HepG2 (cell line): ENCODE results near the gene TAF6L. TPM values are rescaled to one million over a fixed set of nuclear protein-coding genes. Genes with fewer than 3 reads are reported as not detected.

Source experiments
- ATM ChIP-seq: fragments of 450-650 bp; IDR thresholded peaks from 2 replicates; pipeline ENCODE4 v1.7.1; 2017; ENCODE audit warnings: mild to moderate bottlenecking, borderline replicate concordance
- FOXC1 ChIP-seq: sonication (generic); formaldehyde crosslinking; IDR thresholded peaks from 2 replicates; pipeline ENCODE4 v1.8.0; 2022; ENCODE audit warnings: mild to moderate bottlenecking, missing genetic modification reagents, borderline replicate concordance
- GPN1 ChIP-seq: sonication (generic); formaldehyde crosslinking; IDR thresholded peaks from 2 replicates; pipeline ENCODE4 v1.5.1; 2020; ENCODE audit warnings: missing genetic modification reagents, borderline replicate concordance
- GTF2F1 ChIP-seq: fragments of 150-350 bp; IDR thresholded peaks from 2 replicates; pipeline ENCODE4 v1.6.1; 2014; ENCODE audit warnings: low read length
- HHEX ChIP-seq: IDR thresholded peaks from 2 replicates; pipeline ENCODE4 v1.6.1; 2016; ENCODE audit warnings: control low read depth
- ISX ChIP-seq: sonication (generic); formaldehyde crosslinking; conservative IDR thresholded peaks from 2 replicates; pipeline ENCODE4 v1.5.0; 2020; ENCODE audit warnings: missing genetic modification reagents
- JUNB ChIP-seq: sonication (generic); formaldehyde crosslinking; IDR thresholded peaks from 2 replicates; pipeline ENCODE4 v1.8.0; 2022; ENCODE audit warnings: missing genetic modification reagents, mild to moderate bottlenecking, borderline replicate concordance
- KLF12 ChIP-seq: sonication (generic); formaldehyde crosslinking; IDR thresholded peaks from 2 replicates; pipeline ENCODE4 v1.4.0; 2020; ENCODE audit warnings: missing genetic modification reagents, borderline replicate concordance
- MAF1 ChIP-seq: sonication (generic); formaldehyde crosslinking; IDR thresholded peaks from 2 replicates; pipeline ENCODE4 v1.5.0; 2020; ENCODE audit warnings: missing genetic modification reagents, borderline replicate concordance
- MAFG ChIP-seq: sonication (generic); formaldehyde crosslinking; IDR thresholded peaks from 2 replicates; pipeline ENCODE4 v1.5.1; 2020; ENCODE audit warnings: mild to moderate bottlenecking, missing genetic modification reagents
- MBD4 ChIP-seq: IDR thresholded peaks from 2 replicates; pipeline ENCODE4 v1.6.1; 2012; ENCODE audit warnings: low read length, inconsistent platforms, borderline replicate concordance
- PCBP2 ChIP-seq: fragments of 200-400 bp; formaldehyde crosslinking; optimal IDR thresholded peaks from 2 replicates; pipeline ENCODE3; 2018; ENCODE audit warnings: low read length, low read depth; ENCODE audit not compliant: poor library complexity, severe bottlenecking
- SMARCC2 ChIP-seq: fragments of 450-650 bp; IDR thresholded peaks from 2 replicates; pipeline ENCODE4 v1.6.1; 2017; ENCODE audit warnings: antibody characterized with exemption, mild to moderate bottlenecking
- SNAPC4 ChIP-seq: sonication (generic); formaldehyde crosslinking; IDR thresholded peaks from 2 replicates; pipeline ENCODE4 v1.4.0; 2020; ENCODE audit warnings: mild to moderate bottlenecking, missing genetic modification reagents
- TOE1 ChIP-seq: sonication (generic); formaldehyde crosslinking; IDR thresholded peaks from 2 replicates; pipeline ENCODE4 v1.4.0; 2020; ENCODE audit warnings: mild to moderate bottlenecking, missing genetic modification reagents
- TP53 ChIP-seq: sonication (generic); formaldehyde crosslinking; conservative IDR thresholded peaks from 2 replicates; pipeline ENCODE4 v1.4.0; 2020; ENCODE audit warnings: missing genetic modification reagents
- TRIM24 ChIP-seq: sonication (generic); formaldehyde crosslinking; IDR thresholded peaks from 2 replicates; pipeline ENCODE4 v1.8.0; 2022; ENCODE audit warnings: mild to moderate bottlenecking, missing genetic modification reagents
- ZFP37 ChIP-seq: sonication (generic); formaldehyde crosslinking; IDR thresholded peaks from 2 replicates; pipeline ENCODE4 v1.4.0; 2020; ENCODE audit warnings: missing genetic modification reagents, borderline replicate concordance
- ZFP90 ChIP-seq: sonication (generic); formaldehyde crosslinking; IDR thresholded peaks from 2 replicates; pipeline ENCODE4 v1.8.0; 2022; ENCODE audit warnings: missing genetic modification reagents, mild to moderate bottlenecking, inconsistent platforms, borderline replicate concordance
- ZNF335 ChIP-seq: sonication (generic); formaldehyde crosslinking; IDR thresholded peaks from 2 replicates; pipeline ENCODE4 v1.4.0; 2020; ENCODE audit warnings: missing genetic modification reagents
- ZNF512B ChIP-seq: sonication (generic); formaldehyde crosslinking; IDR thresholded peaks from 2 replicates; pipeline ENCODE4 v1.5.1; 2020; ENCODE audit warnings: missing genetic modification reagents, mild to moderate bottlenecking, borderline replicate concordance
- ZNF549 ChIP-seq: sonication (generic); formaldehyde crosslinking; IDR thresholded peaks from 2 replicates; pipeline ENCODE4 v1.5.0; 2020; ENCODE audit warnings: missing genetic modification reagents
- ZNF788 ChIP-seq: sonication (generic); formaldehyde crosslinking; IDR thresholded peaks from 2 replicates; pipeline ENCODE4 v1.5.0; 2020; ENCODE audit warnings: mild to moderate bottlenecking, missing genetic modification reagents, borderline replicate concordance
- ZNF841 ChIP-seq: sonication (generic); formaldehyde crosslinking; IDR thresholded peaks from 2 replicates; pipeline ENCODE4 v1.8.1; 2023; ENCODE audit warnings: missing genetic modification reagents, borderline replicate concordance
- polyA plus RNA-seq, 8 experiments: library from polyadenylated mRNA; depleted of rRNA in 3 of 8; stranded (reverse) in 7 of 8; unstranded in 1 of 8; fragments of >200 nt; fragmentation: Illumina TruSeq in 4 of 8; extraction: Trizol in 4 of 8; gene quantifications; 2 replicates each; pipeline versions ENCODE4 v1.2.1 to v1.2.3, GENCODE V29; 2011 to 2016; ENCODE audit warnings: low read depth in 4 of 8, missing spikeins in 1 of 8, mixed read lengths in 1 of 8; ENCODE audit not compliant: insufficient read depth in 1 of 8
- total RNA-seq, 5 experiments: library from RNA; depleted of rRNA; stranded (reverse); fragments of >200 nt; fragmentation: Illumina TruSeq; extraction: Trizol; gene quantifications; 2 replicates each; pipeline ENCODE4 v1.2.3, GENCODE V29; 2016; ENCODE audit warnings: low read depth in 1 of 5

TAF6L gene
- total and polyA plus RNA-seq, 2 of the 13 experiments (the other 11 are each of a cell fraction or from before 2014, with no cell fraction given): 12.6 to 19.4 TPM

GRCh38 chr11:62791501-62792201 is 20.5 kb downstream of the TAF6L start, which contains the start of gene TMEM223 (continued):
- TF ChIP-seq ZNF335 (CRISPR knock-in tag) (peak; percentile 50; the same call in 1 of the 2 replicates), TP53 (CRISPR knock-in tag) (no peak), MAFG (CRISPR knock-in tag) (no peak), ZFP90 (CRISPR knock-in tag) (no peak), ZNF841 (no peak), SNAPC4 (CRISPR knock-in tag) (no peak), ZNF788 (peak; percentile 86; the same call in 1 of the 2 replicates), ZFP37 (no peak), GTF2F1 (no peak), KLF12 (CRISPR knock-in tag) (no peak), MAF1 (CRISPR knock-in tag) (no peak), ATM (no peak), MBD4 (no peak), SMARCC2 (no peak), PCBP2 (no peak), HHEX (CRISPR knock-in tag) (no peak), ZNF512B (no peak), ZNF549 (CRISPR knock-in tag) (no peak), TRIM24 (CRISPR knock-in tag) (no peak), ISX (CRISPR knock-in tag) (no peak), FOXC1 (peak; percentile 93; the same call in 1 of the 2 replicates), GPN1 (0 out of 2 replicates have a peak, but pooled peaks have one; percentile 50), JUNB (CRISPR knock-in tag) (no peak), TOE1 (CRISPR knock-in tag) (no peak)
